HuH-7 (cell line): ENCODE measurements around the gene ZNF664.

ENCODE experiments used
- DNase-seq: peaks from one replicate; pipeline ENCODE4 v3.0.0; 2011; ENCODE audit warnings: low spot score

Gene ZNF664

GRCh38 chr12:123958876-123959275 is 14.1 kb upstream of the ZNF664 start:
- DNase-seq = no peak

GRCh38 chr12:123960029-123960735 is 12.8 kb upstream of the ZNF664 start:
- DNase-seq = no peak

- no peak for DNase-seq
Measured at GRCh38 chr12:123960856-123961255, 12.2 kb upstream of the ZNF664 start.

DNA sequence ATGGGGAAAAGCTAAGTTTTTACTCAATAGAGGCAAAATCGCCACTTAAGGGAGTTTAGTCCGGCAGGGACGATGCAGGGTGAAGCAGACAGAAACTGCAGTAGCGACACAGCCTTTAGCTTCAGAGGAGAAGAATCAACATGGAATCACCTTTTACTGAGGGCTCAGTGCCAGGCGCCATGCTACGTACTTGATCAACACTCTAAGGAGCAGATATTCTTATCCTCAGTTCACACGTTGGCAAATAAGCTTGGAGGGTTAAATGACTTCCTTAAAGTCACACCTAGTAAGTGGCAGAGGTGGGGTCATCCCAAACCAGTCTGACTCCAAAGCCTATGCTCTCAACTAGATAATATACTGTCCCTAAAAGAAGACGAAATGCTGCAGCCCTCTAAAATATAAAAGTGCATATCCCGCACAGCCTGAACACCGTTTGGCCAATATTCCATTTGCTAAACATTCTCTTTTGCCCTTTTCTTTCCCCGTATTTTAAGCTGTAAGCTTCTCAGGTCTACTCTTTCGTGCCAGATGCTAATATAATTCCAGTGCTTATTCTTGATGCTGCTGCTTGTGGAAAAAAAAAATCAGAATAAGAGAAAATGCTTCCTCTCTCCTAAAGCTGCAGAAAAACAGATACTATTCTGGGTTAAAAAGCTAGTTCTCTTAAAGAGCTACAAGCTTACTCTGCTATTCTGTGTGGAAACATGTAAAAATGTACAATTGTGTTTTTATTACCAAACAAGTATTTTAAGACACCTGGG is 11.2 kb upstream of the ZNF664 start:
- DNase-seq = no peak

DNA sequence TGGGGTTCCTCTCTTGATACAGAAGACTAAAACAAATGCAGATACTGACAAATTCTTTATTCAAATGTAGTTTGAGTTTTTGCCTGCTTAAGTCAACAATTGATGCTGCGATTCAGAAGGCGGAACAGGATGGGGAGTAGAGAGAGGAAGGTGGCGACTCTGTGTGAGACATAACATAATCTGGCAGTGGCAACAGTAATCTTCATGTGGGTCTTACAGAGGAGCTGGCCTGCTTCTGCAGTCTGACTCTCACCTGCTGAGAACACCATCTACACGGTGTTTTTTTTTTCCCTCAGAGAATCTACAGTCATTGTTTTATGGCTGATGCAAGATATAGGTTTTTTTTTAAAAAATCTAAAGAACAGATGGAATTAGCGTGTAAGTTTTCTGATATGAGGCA is 10.5 kb upstream of the ZNF664 start:
- no peak for DNase-seq

GRCh38 chr12:123963821-123964220 is 9.2 kb upstream of the ZNF664 start:
- no peak for DNase-seq

- no peak for DNase-seq
Measured at GRCh38 chr12:123965382-123965781, 7.6 kb upstream of the ZNF664 start.

DNA sequence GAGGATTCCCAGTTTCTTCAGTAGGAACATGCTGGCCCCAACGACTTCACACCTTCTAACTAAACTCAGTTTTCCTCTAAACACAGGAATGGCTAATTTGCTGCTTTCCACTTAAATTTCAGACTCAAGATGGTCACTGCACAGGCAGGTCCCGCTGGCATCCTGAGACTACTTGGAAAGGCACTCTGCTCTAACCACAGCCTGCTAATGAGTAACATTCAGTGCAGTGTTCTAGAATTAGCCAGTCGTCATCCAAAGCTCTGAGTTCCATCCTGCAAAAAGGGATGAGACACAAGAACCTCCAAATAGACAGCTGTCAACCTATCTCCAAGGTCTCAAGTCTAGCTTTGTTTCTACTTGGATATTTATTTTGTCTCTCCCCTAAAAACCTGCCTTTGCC is 6.4 kb upstream of the ZNF664 start:
- DNase-seq = no peak

GRCh38 chr12:123967121-123967586 is 5.9 kb upstream of the ZNF664 start:
- no peak for DNase-seq

DNA sequence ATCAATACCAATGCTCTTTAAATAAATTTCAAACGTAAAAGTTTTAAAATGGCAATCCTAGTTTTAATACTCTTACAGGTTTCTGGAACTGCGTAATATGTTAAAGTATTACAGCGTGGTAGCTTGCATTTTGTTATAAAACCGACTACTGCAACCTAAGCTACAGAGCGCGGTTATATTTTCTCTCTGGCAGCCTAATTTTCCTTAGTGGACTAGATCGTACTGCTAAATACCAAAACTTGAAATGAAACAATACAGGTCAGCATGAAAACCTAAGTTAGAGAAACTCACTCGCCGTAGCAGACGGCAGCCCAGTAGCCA is 1.6 kb upstream of the ZNF664 start:
- DNase-seq = no peak

DNA sequence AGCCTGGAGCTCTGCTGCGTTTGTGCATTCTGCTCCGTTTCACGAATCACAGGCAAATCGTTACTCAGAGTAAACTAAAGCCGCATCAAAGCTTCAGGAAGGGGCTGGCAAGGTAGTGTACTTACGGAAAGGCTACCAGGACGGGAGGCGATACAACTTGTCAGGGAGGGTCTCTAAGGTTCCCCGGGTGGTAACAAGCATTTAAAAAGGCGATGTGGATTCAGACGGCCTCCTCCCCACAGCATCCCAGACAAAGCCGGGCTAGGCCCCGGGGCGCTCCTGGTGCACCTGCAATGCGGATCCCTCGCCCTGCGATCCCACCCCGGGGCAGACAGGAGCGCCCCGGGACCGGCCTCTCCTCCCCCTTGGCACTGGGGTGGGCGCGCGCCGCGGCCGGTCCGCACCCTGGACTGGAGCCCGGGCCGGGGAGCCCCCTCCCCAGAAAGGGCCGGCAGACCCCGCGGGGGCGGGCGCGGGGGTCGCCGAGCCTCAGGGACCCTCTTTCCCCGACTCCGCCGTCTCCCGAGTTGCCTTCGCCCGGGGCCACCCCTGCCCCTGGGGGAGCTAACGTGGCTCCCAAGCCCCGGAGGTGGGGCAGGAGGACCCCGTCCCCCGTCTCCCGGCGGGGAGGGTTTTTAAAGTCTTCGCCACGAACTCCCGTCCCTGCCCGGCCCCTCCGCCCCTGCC is 1.1 kb upstream of the ZNF664 start:
- DNase-seq = peak; percentile 23

GRCh38 chr12:123973552-123974341 is 732 bp downstream of the ZNF664 start:
- peak; percentile 31 for DNase-seq

DNA sequence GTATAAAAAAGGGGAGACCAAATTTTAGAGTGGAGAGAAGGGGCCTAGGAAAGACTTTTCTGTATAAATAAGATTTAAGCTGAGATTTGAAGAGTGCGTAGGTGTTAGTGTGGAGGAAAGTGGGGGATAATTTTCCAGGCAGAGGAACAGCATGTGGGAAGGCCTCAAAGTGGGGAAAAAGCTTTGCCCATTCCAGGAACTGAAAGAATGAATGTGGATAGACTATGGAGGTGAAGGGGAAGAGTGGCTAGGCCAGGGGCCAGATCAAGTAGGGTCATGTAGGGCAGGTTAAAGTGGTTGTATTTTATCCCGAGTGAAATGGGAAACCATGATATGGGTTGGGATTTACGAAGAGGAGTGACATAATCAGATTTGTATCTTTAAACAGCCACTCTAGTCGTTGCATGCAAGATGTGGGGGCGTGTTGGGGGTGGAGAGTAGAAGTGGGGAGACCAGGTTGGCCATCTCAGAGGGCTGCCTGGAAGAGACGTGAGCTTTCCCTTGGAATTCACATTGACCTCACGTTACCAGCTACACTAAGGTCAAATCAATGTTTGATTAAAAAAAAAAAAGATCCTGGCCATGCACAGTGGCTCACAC is 3.3 kb downstream of the ZNF664 start:
- no peak for DNase-seq

GRCh38 chr12:123979566-123979965 is 6.6 kb downstream of the ZNF664 start:
- no peak for DNase-seq

- no peak for DNase-seq
Measured at GRCh38 chr12:123982269-123982668, 9.3 kb downstream of the ZNF664 start.

DNA sequence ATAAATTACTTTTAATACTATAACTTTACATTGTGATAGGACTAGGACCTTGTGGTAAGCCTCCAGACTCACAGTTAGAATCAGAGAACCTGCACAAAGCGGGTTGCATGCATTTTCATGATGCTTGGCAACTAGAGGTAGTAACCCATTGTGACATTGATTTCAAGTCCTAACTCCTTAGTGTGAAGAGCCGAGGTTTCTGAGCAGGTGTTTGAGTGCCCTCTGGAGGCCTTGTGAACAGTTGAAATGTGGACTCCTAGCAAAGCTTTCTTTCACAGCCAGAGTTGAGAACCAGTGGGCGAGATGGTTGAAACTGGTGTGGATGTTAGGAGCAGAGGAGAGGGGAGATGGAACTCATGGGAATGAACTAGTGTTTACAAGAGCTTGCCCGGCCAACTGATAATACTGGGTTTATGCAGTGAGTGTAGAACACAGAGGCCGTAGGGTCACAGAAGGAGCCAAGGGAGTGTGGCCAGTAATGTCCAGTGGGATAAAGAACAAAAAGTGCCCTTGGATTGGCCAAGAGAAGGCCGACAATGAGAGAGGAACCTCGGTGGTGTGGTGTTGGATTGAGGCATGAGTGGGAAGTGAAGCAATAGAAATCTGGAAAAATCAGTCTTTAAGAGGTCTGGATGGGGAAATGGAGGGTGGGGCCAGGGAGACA is 10.9 kb downstream of the ZNF664 start:
- DNase-seq = peak; percentile 28

DNA sequence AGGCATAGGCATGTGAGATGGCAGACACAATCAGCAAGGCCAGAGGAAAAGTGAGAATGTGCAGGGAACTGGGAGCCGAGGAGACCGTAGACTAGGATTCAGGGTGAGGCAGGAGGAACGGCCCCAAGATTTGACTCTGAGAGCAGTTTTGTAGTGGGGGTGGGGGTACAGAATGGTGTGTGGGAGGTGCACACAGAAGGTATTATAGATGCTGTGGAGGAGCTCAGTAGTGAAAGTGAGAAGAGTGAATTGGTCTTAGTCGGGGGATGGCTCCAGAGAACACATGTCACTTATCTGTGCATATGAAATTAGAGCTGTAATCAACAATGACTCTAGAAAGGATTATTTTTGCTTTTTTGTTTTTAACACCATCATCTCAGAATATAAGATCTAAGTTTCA is 11.9 kb downstream of the ZNF664 start:
- DNase-seq = no peak

DNA sequence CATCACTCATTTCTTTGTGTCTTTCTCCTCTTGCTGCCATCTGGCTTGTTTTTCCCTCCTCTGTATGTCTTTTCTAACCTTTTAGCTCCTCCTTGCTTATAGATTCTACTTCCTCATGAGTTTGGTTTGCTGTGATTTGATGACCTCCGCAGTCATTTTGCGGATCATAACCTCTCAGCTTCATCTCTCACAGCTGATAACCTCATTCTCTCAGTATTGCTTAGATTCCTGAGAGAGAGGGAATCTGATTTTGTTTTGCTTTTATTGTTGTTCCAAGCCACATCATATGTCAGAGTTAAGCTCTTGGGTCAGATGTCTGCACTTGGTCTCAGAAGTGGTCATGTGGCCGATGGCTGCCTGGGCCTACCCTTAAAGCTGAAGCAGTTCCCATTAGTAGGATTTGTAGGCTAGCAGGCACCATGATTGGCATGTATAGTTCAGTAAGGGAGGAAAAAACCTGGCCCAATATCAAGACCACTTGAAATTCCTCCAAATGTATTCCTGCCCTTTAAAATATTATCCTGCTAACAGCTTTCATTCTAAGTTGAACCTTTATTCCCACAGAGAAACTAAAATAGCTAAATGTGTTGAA is 13.5 kb downstream of the ZNF664 start:
- no peak for DNase-seq

GRCh38 chr12:123987022-123987421 is 14.0 kb downstream of the ZNF664 start:
- DNase-seq = no peak

GRCh38 chr12:123989168-123989567 is 16.2 kb downstream of the ZNF664 start:
- no peak for DNase-seq

- DNase-seq = no peak
Measured at GRCh38 chr12:123989753-123990152, 16.7 kb downstream of the ZNF664 start.
